NOMO-1 (cell line): Measurements from ENCODE around the gene EFNA5.

Experiments used
- DNase-seq, 2 experiments: peaks; one replicate each; lab custom pipeline; 2025; ENCODE audit not compliant: unreplicated experiment in 2 of 2; lab: John Stamatoyannopoulos, UW

EFNA5 gene

GRCh38 chr5:107607196-107607595 lies 63.5 kb downstream of the EFNA5 start:
- DNase-seq = no peak

GRCh38 chr5:107605596-107606125 lies 65.1 kb downstream of the EFNA5 start:
- DNase-seq = no peak

GRCh38 chr5:107604990-107605389 lies 65.7 kb downstream of the EFNA5 start:
- peak in 1 of 2 experiments; percentile 10 for DNase-seq

- DNase-seq = no peak
Measured at GRCh38 chr5:107604146-107604910, 66.4 kb downstream of the EFNA5 start.

GRCh38 chr5:107603349-107603748 lies 67.4 kb downstream of the EFNA5 start:
- DNase-seq = no peak

GRCh38 chr5:107602896-107603295 lies 67.8 kb downstream of the EFNA5 start:
- DNase-seq = no peak

GRCh38 chr5:107601076-107601475 lies 69.7 kb downstream of the EFNA5 start:
- peak in 1 of 2 experiments; percentile 16 for DNase-seq

- no peak for DNase-seq
Measured at GRCh38 chr5:107598958-107599357, 71.8 kb downstream of the EFNA5 start.

GRCh38 chr5:107597803-107598202 lies 72.9 kb downstream of the EFNA5 start:
- no peak for DNase-seq

- no peak for DNase-seq
Measured at GRCh38 chr5:107597247-107597646, 73.5 kb downstream of the EFNA5 start.

GRCh38 chr5:107594253-107595045 lies 76.3 kb downstream of the EFNA5 start:
- DNase-seq = no peak

GRCh38 chr5:107593009-107593408 lies 77.7 kb downstream of the EFNA5 start:
- no peak for DNase-seq

- no peak for DNase-seq
Measured at GRCh38 chr5:107592515-107592914, 78.2 kb downstream of the EFNA5 start.

GRCh38 chr5:107590686-107591085 lies 80.1 kb downstream of the EFNA5 start:
- DNase-seq = no peak

GRCh38 chr5:107589520-107590193 lies 81.1 kb downstream of the EFNA5 start:
- no peak for DNase-seq

GRCh38 chr5:107582625-107583024 lies 88.1 kb downstream of the EFNA5 start:
- DNase-seq = no peak

- DNase-seq = peak; percentile 7 to 42
Measured at GRCh38 chr5:107580889-107581820, 89.6 kb downstream of the EFNA5 start.

- no peak for DNase-seq
Measured at GRCh38 chr5:107578051-107578635, 92.6 kb downstream of the EFNA5 start.

GRCh38 chr5:107577394-107577950 lies 93.3 kb downstream of the EFNA5 start:
- no peak for DNase-seq
